GM03348 (cell line): ENCODE measurements around the gene RRAS.

Experiments used
- DNase-seq: peaks from one replicate; pipeline ENCODE4 v3.0.0; 2012; ENCODE audit warnings: low spot score

RRAS gene

GRCh38 chr19:49640113-49640898 is at the start of gene RRAS:
RRAS (minus strand) TSS chr19:49640143; CDS start chr19:49640098, 45 bp downstream.
- DNase-seq: peak; percentile 97

GRCh38 chr19:49689133-49690078 is 49.5 kb upstream of the RRAS start, which contains the start of gene ADM5:
ADM5 (plus strand) TSS chr19:49689594; CDS start chr19:49689838, 244 bp downstream.
- DNase-seq: no peak

- DNase-seq: no peak
Measured at GRCh38 chr19:49688531-49689132, 48.7 kb upstream of the RRAS start.

GRCh38 chr19:49687566-49688316 is 47.8 kb upstream of the RRAS start:
- no peak for DNase-seq

- DNase-seq: no peak
Measured at GRCh38 chr19:49687150-49687549, 47.2 kb upstream of the RRAS start.

- DNase-seq: no peak
Measured at GRCh38 chr19:49686503-49687088, 46.7 kb upstream of the RRAS start.

GRCh38 chr19:49685845-49686332 is 45.9 kb upstream of the RRAS start:
- no peak for DNase-seq

- no peak for DNase-seq
Measured at GRCh38 chr19:49684983-49685553, 45.1 kb upstream of the RRAS start.

GRCh38 chr19:49684251-49684982 is 44.5 kb upstream of the RRAS start:
- DNase-seq: peak; percentile 42

- no peak for DNase-seq
Measured at GRCh38 chr19:49683814-49684250, 43.9 kb upstream of the RRAS start.

- DNase-seq: peak; percentile 38
Measured at GRCh38 chr19:49682274-49682673, 42.3 kb upstream of the RRAS start.

- no peak for DNase-seq
Measured at GRCh38 chr19:49681830-49682229, 41.9 kb upstream of the RRAS start.

- DNase-seq: peak; percentile 96
Measured at GRCh38 chr19:49680421-49681351, 40.7 kb upstream of the RRAS start.

GRCh38 chr19:49679771-49680413 is 39.9 kb upstream of the RRAS start:
- no peak for DNase-seq

- no peak for DNase-seq
Measured at GRCh38 chr19:49678985-49679770, 39.2 kb upstream of the RRAS start.

GRCh38 chr19:49677901-49678674 is 38.1 kb upstream of the RRAS start:
- peak; percentile 69 for DNase-seq
